OCI-M2 (cell line): Measurements from ENCODE around the gene NIPAL1.
"Not testable (repeated sequence)": the region's sequence is repeated elsewhere in the genome, so short reads cannot be mapped to it uniquely, and the experiment has no call there.

Experiments
- DNase-seq: peaks from one replicate; lab custom pipeline; 2025; ENCODE audit not compliant: unreplicated experiment; lab: John Stamatoyannopoulos, UW

NIPAL1 gene

GRCh38 chr4:48016141-48017107 lies at the start of gene NIPAL1, which contains the start of gene CNGA1:
TSS of gene NIPAL1 (plus strand) at chr4:48016772. CDS start at chr4:48016840, 68 bp downstream.
TSS of gene CNGA1 (minus strand) at chr4:48016681. CDS start at chr4:47952689, 63,992 bp downstream.
- DNase-seq: peak; percentile 24

DNA sequence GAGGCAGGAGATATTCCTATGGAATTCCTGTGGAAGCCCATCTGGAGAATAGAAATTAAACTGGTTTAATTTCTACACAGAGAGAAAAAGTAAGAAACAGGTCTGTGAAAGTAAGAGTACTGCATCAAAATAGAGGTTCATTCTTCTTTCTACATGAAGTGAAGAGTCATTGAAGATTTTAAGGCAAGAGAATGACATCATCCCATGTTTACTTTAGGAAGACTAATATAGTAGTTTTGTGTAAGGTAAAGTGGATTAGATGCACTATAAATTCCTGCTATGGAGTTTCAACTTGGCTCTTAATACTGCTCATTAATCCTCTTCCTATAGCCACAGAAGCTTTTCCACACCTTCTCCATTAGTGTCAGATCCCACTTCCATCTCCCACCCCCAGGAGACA lies 47.7 kb upstream of the NIPAL1 start:
- no peak for DNase-seq

GRCh38 chr4:47972181-47972580 lies 44.4 kb upstream of the NIPAL1 start:
- DNase-seq: no peak

- DNase-seq: no peak
These were observed 43.9 kb upstream of the NIPAL1 start for GRCh38 chr4:47972721-47973120.

DNA sequence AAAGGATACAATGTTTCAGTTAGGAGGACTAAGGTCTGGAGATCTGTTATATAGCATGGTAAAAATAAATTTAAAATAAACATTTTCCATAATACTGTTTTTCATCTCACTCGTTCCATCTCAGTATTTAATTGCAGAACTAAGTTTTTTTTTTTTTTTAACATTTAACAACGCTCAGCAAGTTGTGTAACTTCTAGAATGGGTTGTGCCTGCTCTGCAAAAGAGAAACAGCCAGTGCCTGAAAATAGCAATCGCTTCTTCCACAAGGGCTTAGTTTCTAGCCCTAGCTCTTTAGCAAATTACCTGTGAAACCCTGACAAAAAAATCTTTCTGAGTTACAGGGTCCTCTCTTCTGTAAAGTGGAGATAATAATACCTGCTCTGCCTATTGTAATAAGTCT lies 42.0 kb upstream of the NIPAL1 start:
- no peak for DNase-seq

DNA sequence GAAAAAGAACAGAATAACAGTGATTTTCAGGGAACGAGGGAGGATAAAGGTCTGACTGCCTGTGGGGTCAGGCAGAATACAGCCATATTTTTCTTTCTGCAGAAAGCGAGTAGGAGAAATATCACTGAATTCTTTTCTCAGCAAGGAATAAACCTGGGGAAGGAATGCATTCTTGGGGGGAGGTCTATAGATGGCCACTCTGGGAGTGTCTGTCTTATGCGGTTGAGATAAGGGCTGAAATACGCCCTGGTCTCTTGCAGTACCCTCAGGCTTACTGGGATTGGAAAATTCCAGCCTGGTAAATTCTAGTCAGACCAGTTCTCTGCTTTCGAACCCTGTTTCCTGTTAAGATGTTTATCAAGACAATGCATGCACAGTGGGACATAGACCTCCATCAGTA lies 26.4 kb upstream of the NIPAL1 start:
- no peak for DNase-seq

DNA sequence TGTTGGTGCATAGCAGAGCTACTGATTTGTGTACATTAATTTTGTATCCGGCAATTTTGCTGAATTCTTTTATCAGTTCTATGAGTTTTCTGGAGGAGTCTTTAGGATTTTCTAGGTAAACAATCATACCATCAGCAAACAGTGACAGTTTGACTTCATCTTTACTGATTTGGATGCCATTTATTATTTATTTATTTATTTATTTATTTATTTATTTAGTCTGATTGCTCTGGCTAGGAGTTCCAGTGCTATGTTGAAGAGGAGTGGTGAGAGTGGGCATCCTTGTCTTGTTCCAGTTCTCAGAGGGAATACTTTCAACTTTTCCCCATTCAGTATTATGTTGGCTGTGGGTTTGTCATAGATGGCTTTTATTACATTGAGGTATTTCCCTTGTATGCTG lies 24.1 kb upstream of the NIPAL1 start:
- not testable (repeated sequence) for DNase-seq

- no peak for DNase-seq
These were observed 20.6 kb upstream of the NIPAL1 start for GRCh38 chr4:47996021-47996420.

- DNase-seq: no peak
These were observed 14.3 kb upstream of the NIPAL1 start for GRCh38 chr4:48002267-48002666.

DNA sequence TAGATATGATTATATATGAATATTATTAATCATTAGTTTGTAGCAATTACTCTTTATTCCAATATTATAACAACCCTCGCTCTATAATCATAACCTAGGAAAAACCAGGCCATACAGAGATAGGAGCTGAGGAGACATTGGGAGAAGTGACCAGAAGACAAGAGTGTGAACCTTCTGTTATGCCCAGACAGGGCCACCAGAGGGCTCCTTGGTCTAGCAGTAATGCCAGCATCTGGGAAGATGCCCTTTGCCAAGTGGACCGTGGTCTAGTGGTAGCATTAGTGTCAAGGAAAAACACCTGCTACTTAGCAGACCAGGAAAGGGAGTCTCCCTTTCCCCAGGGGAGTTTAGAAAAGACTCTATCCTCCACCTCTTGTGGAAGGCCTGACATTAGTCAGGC lies 13.0 kb upstream of the NIPAL1 start:
- DNase-seq: not testable (repeated sequence)

DNA sequence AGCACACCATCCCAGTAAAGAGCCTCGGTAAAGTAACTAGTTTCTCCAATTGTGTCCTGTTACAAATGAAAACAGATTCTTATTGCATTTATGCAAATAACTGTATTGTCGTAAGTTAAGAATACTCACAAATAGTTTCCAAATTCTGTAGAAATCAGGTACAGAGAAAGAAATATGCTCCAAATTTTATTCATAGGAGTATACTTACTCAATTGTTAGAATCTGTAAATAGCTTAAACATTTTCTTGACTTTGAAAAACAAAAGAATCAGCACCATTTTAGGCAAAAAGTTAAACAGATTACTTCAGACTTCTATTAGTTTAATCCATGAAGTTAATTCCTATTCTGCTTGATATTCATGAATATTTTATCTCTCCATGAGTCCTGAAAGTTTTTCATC lies 10.8 kb upstream of the NIPAL1 start:
- no peak for DNase-seq

DNA sequence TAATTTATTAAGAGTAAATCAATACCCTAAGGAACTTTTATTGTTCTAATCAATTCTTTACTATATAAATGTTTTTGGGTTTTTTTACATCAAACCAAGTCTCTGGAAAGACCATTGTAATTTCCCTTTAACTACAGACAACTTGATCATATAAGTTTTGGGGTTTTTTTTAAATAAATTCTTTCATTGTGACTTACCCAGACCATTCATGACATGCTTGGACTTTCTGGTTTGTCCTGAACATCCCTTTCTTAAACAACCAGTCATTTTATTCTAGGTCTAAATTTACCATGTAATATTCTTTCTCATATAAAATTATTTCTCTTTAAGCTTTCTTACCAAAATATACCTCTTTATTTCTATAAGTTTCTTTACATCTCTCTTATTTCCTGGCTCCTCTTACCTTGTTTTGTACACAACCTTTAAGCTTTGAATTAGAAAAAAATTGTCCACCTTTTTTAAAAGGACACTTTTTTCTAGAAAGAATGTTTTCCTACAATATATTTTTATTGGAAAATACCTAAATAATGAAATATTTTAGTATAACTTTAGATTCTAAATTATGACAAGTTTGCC lies 8.5 kb upstream of the NIPAL1 start:
- DNase-seq: no peak

DNA sequence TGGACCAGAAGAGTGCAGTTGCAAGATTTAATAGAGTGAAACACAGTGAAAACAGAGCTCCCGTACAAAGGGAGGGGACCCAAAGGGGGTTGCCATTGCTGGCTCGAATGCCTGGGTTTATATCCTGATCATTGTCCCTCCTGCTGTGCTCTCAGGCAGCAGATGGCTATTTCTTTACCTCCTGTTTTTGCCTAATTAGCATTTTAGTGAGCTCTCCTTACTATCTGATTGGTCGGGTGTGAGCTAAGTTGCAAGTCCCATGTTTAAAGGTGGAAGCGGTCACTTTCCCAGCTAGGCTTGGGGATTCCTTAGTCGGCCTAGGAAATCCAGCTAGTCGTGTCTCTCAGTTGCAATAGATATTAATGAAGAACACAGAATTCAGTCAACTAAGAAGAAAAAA lies 5.7 kb upstream of the NIPAL1 start:
- DNase-seq: not testable (repeated sequence)

DNA sequence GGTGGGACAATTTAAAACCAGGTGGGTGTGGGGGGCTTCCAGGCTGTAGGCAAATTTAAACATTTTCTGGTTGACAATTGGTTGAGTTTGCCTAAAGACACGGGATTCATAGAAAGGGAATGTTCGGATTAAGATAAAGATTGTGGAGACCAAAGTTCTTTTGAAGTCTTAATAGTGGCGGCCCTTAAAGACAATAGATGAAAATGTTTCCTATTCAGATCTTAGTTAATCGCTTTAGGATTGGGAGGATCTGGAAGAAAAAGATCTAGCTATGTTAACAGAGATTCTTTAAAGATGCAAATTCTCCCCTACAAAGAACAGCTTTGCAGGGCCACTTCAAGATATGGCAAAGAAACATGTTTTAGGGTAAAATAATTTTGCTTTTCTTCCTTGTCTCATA lies 4.8 kb upstream of the NIPAL1 start:
- DNase-seq: no peak

GRCh38 chr4:48012824-48013223 lies 3.7 kb upstream of the NIPAL1 start:
- DNase-seq: no peak

- DNase-seq: no peak
These were observed 1.4 kb upstream of the NIPAL1 start for GRCh38 chr4:48015216-48015615.

DNA sequence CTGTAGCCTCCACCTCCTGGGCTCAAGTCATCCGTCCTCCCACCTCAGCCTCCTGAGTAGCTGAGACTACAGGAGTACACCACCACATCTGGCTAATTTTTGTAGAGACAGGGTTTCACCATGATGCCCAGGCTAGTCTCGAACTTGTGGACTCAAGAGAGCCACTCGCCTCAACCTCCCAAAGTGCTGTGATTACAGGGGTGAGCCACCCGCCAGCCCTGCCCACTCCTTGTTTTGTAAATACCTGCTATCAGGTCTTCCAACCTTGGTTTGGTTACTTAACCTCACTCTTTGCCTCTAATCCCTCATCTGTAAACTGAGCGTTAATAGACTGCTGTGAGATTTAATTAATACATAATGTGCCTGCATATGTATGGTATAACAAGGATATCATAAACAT lies 894 bp upstream of the NIPAL1 start:
- no peak for DNase-seq

DNA sequence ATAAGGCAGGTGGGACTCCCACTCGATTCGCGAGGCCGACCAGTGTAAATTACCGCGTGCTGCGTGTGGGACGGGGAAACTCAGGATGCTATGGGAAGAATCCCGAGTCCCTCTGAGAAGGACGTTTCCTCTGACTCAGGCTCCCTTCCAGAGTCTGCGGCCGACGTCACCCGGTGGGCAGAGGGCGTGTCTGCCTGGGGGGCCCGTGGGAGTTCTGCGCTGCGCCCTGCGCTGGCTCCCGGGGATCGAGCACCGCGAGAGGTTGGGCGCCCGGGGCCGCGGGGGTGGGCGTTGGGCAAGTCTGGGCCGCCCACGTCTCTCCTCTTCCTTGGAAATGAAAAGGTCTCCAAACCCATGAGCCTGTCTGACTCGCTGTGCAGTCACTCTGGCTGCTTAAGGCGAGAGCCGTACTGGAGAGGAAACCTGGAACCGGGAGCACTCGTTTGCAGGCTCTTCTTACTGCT lies 568 bp downstream of the NIPAL1 start:
- no peak for DNase-seq

- DNase-seq: no peak
These were observed 1.5 kb downstream of the NIPAL1 start for GRCh38 chr4:48018112-48018511.

DNA sequence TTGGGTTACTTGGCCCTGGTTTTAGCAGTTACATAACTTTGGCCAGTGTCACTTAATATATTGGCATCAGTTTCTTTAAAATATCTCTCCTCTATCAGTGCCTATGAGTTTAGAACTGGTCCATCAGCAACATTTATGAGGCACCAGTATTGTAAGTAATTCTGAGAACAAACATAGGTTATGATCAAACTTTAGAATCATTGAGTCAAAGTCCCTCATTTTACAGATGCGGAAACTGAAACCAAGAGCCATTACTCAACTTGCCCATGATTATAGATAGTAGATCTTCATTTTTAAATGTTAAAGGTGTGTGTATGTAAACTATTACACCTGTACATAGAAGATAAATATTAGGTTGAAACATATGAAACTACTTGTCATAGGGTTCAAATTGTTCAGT lies 4.5 kb downstream of the NIPAL1 start:
- no peak for DNase-seq

GRCh38 chr4:48022192-48022799 lies 5.7 kb downstream of the NIPAL1 start:
- DNase-seq: no peak

DNA sequence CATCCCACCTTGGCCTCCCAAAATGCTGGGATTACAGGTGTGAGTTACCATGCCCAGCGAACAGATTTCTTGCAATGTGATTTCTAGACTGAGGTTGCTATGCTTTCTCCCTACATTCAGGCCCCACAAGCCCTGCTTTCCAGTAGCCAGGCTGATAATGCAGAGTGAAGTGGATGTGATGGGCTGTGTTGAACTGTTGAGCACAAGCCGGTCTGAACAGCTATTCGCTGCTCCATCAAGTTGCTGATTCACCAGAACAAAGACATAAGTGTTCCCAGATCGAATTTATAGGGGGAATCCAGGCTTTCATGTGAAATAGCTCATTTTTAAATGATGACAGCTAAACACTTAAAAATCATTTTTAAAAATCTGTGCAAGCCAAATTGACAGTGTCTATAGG lies 8.0 kb downstream of the NIPAL1 start:
- no peak for DNase-seq
